Astrocyte of the cerebellum (primary cell): ENCODE results near the gene TRIM52.

Experiments used
- DNase-seq: peaks from one replicate; pipeline ENCODE4 v3.0.0-alpha.2; 2011; ENCODE audit warnings: low read depth
- H3K4me3 ChIP-seq: 2 replicates; pipeline ENCODE4 v1.5.1; 2011; ENCODE audit warnings: mild to moderate bottlenecking, low read depth, low read length, moderate library complexity
- in situ Hi-C: cut with HindIII; loops from 2 replicates; pipeline ENCODE4 v1.10.0; 2017; ENCODE audit warnings: low sequenced_read_pairs
- TF ChIP-seq, protein P1 (sequence below): IDR thresholded peaks from 2 replicates; pipeline ENCODE4 v1.5.1; 2012; ENCODE audit warnings: low read length, low read depth, moderate library complexity, mild to moderate bottlenecking; ENCODE audit errors: missing control alignments

The TRIM52 gene

GRCh38 chr5:181248277-181248676 is 12.7 kb downstream of the TRIM52 start:
- H3K4me3 ChIP-seq, result peak overlapping the region; percentile 64
- in situ Hi-C loops, result loop anchor here (5.0 kb wide), 1 partner anchor 51 kb away; no protein-coding TSS in a partner anchor
- DNase-seq, result no peak
- TF ChIP-seq, protein P1, sequence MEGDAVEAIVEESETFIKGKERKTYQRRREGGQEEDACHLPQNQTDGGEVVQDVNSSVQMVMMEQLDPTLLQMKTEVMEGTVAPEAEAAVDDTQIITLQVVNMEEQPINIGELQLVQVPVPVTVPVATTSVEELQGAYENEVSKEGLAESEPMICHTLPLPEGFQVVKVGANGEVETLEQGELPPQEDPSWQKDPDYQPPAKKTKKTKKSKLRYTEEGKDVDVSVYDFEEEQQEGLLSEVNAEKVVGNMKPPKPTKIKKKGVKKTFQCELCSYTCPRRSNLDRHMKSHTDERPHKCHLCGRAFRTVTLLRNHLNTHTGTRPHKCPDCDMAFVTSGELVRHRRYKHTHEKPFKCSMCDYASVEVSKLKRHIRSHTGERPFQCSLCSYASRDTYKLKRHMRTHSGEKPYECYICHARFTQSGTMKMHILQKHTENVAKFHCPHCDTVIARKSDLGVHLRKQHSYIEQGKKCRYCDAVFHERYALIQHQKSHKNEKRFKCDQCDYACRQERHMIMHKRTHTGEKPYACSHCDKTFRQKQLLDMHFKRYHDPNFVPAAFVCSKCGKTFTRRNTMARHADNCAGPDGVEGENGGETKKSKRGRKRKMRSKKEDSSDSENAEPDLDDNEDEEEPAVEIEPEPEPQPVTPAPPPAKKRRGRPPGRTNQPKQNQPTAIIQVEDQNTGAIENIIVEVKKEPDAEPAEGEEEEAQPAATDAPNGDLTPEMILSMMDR, result no peak

GRCh38 chr5:181246276-181247049 is 14.5 kb downstream of the TRIM52 start:
- peak overlapping the region; percentile 64 for H3K4me3 ChIP-seq
- DNase-seq, result no peak
- TF ChIP-seq, protein P1, result no peak
- in situ Hi-C loops, result loop anchor here (5.0 kb wide), 1 partner anchor 49 kb away; no protein-coding TSS in a partner anchor

GRCh38 chr5:181245427-181246275 is 15.3 kb downstream of the TRIM52 start:
- no peak for DNase-seq
- in situ Hi-C loops, result loop anchor here (5.0 kb wide), 1 partner anchor 48 kb away; no protein-coding TSS in a partner anchor
- peak overlapping the region; percentile 64 for H3K4me3 ChIP-seq
- TF ChIP-seq, protein P1, result no peak

DNA sequence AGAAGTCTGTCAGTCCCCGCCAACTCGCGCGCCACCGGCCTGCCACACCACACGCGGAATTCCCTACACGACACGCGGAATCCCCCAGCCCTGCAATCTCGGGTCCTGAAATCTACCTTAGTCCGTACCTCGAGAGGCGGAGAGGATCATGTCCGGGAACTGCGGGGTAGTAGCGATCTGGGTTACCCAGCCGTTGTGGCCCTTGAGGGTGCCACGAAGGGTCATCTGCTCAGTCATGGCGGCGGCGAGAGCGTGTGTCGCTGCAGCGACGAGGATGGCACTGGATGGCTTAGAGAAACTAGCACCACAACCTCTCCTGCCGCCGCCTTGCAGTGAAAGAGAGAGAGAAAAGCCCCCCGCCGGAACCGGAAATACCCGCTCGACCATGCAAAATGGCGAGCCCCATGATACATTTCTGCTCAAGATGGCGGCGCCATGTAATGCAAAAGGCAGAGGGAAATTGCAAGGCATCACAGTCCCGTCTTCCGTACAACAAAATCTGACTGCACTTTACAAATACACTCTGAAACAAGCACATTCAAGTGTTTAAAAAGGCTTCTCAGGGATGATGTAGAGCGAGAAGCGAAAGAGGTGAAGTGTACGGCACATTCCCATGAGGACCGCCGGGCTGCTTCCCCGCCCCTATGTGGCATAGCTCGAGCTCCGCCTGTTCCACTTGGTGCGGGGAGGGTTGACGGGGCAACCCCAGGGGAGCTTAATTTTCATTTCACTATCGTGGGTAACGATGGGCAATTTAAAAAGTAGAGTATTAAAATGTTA is 17.2 kb downstream of the TRIM52 start, which contains the start of gene RACK1:
Gene RACK1 (minus strand): TSS at position 343 of the 780 bp plus-strand sequence. CDS start 106 bp downstream, at position 237.
- peak; percentile 85 for DNase-seq
- in situ Hi-C loops, result no loop called here
- H3K4me3 ChIP-seq, result peak within 1 kb of the TSS; percentile 88
- TF ChIP-seq, protein P1, result no peak

DNA sequence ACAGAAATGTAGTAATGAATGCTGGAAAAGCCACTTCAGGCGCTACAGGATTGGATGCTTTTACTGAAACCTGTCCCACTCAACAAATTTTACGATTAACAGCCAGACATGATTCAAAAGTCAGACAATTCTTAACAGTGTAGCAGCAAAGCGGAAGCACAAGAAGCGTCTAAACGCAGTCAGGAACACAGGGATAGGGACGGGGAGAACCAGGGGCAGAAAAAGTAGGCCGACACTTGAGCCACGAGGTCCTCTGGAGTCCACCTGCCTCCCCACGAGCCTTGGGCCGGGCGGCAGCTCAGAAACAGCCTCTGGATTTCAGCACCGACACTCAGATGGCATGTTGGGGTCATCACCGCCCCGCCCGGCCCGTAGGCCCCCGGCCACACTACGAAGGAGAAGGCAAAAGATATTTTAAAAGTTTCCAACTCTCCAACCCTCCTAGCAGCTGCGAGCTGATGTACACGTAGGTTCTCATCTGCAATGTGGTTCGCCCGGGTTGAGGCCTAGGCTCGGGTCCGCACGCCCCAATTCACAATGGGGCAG is 17.9 kb downstream of the TRIM52 start:
- DNase-seq, result no peak
- H3K4me3 ChIP-seq, result peak overlapping the region; percentile 88
- TF ChIP-seq, protein P1, result no peak
- in situ Hi-C loops, result no loop called here
